Measurements from ENCODE around the gene ERICH6B. TPM values are rescaled to one million over a fixed set of nuclear protein-coding genes. Genes with fewer than 3 reads are reported as not detected.

Gene ERICH6B
- total and polyA plus RNA-seq, 2 experiments from 2014 or later = 0.52 TPM; not detected in 1

GRCh38 chr13:45596800-45597475, 18.6 kb downstream of the ERICH6B start:
- Histone ChIP-seq H3K4me1 (ENCODE audit: insufficient read depth) (no peaks in the 10 kb centered on the region), H3K9me2 (replicated peaks; ENCODE audit: insufficient read depth) (no peaks in the 10 kb centered on the region), H3K36me3 (replicated peaks; ENCODE audit: insufficient read depth, low read depth) (no peaks in the 10 kb centered on the region), H3K9me3 (ENCODE audit: low read depth) (no peaks in the 10 kb centered on the region), H2AFZ (no peak overlapping the region), H4K20me1 (ENCODE audit: insufficient read depth, poor library complexity, severe bottlenecking) (no peaks in the 10 kb centered on the region), H3K79me2 (no peaks in the 10 kb centered on the region), H3K4me2 (no peak overlapping the region), H3K4me3 (no peak overlapping the region), H3K27ac (no peak overlapping the region), H3K27me3 (peaks cover 4% of the 10 kb centered on the region)
- TF ChIP-seq EZH2phosphoT487 (IDR thresholded peaks at IDR 0.05; ENCODE audit: low read depth, severe bottlenecking, unreplicated experiment) (no peak), CTCF (IDR thresholded peaks at IDR 0.05; ENCODE audit: poor library complexity) (no peak), EZH2 (IDR thresholded peaks at IDR 0.05; ENCODE audit: borderline replicate concordance) (no peak)
- 65% methylated on average over 2 of the region's 2 CpGs for WGBS (ENCODE audit: low lambda C conversion rate, missing lambda C conversion rate)
- no peak for DNase-seq (ENCODE audit: low spot score)

- Histone ChIP-seq H3K36me3 (replicated peaks; ENCODE audit: insufficient read depth, low read depth) (no peaks in the 10 kb centered on the region), H3K9me2 (replicated peaks; ENCODE audit: insufficient read depth) (no peaks in the 10 kb centered on the region), H3K9me3 (ENCODE audit: low read depth) (no peaks in the 10 kb centered on the region), H3K4me2 (no peak overlapping the region), H3K4me1 (ENCODE audit: insufficient read depth) (no peaks in the 10 kb centered on the region), H3K27ac (no peak overlapping the region), H2AFZ (no peak overlapping the region), H3K79me2 (no peaks in the 10 kb centered on the region), H3K4me3 (no peak overlapping the region), H4K20me1 (ENCODE audit: insufficient read depth, poor library complexity, severe bottlenecking) (no peaks in the 10 kb centered on the region), H3K27me3 (peaks cover 4% of the 10 kb centered on the region)
- 66% methylated on average over 2 of the region's 2 CpGs for WGBS (ENCODE audit: low lambda C conversion rate, missing lambda C conversion rate)
- TF ChIP-seq EZH2phosphoT487 (IDR thresholded peaks at IDR 0.05; ENCODE audit: low read depth, severe bottlenecking, unreplicated experiment) (no peak), EZH2 (IDR thresholded peaks at IDR 0.05; ENCODE audit: borderline replicate concordance) (no peak), CTCF (IDR thresholded peaks at IDR 0.05; ENCODE audit: poor library complexity) (no peak)
- no peak for DNase-seq (ENCODE audit: low spot score)
Observed at GRCh38 chr13:45595965-45596364, 19.6 kb downstream of the ERICH6B start.

GRCh38 chr13:45594764-45595163, 20.8 kb downstream of the ERICH6B start:
- peaks cover 4% of the 10 kb centered on the region for H3K27me3 ChIP-seq
- H3K9me2 ChIP-seq (replicated peaks; ENCODE audit: insufficient read depth) = no peaks in the 10 kb centered on the region
- H3K27ac ChIP-seq = no peak overlapping the region
- no peaks in the 10 kb centered on the region for H3K36me3 ChIP-seq (replicated peaks; ENCODE audit: insufficient read depth, low read depth)
- no peak overlapping the region for H3K4me2 ChIP-seq
- TF ChIP-seq EZH2phosphoT487 (IDR thresholded peaks at IDR 0.05; ENCODE audit: low read depth, severe bottlenecking, unreplicated experiment) (no peak), CTCF (IDR thresholded peaks at IDR 0.05; ENCODE audit: poor library complexity) (no peak), EZH2 (IDR thresholded peaks at IDR 0.05; ENCODE audit: borderline replicate concordance) (no peak)
- no peak overlapping the region for H2AFZ ChIP-seq
- H3K4me1 ChIP-seq (ENCODE audit: insufficient read depth) = no peaks in the 10 kb centered on the region
- no peaks in the 10 kb centered on the region for H4K20me1 ChIP-seq (ENCODE audit: insufficient read depth, poor library complexity, severe bottlenecking)
- 55% methylated on average over 3 of the region's 3 CpGs for WGBS (ENCODE audit: low lambda C conversion rate, missing lambda C conversion rate)
- no peak overlapping the region for H3K4me3 ChIP-seq
- no peak for DNase-seq (ENCODE audit: low spot score)
- H3K79me2 ChIP-seq = no peaks in the 10 kb centered on the region
- no peaks in the 10 kb centered on the region for H3K9me3 ChIP-seq (ENCODE audit: low read depth)
